GM10266 (cell line): Measurements from ENCODE around the gene MYO9B.
A peak's percentile ranks its signal among the peaks of the same experiment; 100 is the strongest.

Source experiments
- DNase-seq: peaks from one replicate; pipeline ENCODE4 v3.0.0; 2012; ENCODE audit errors: extremely low spot score
- TF ChIP-seq, protein P1 (sequence below): IDR thresholded peaks from 2 replicates; pipeline ENCODE4 v1.5.1; 2012; ENCODE audit warnings: mild to moderate bottlenecking, low read depth; ENCODE audit not compliant: control insufficient read depth, insufficient read depth; ENCODE audit errors: missing control alignments

The MYO9B gene

DNA sequence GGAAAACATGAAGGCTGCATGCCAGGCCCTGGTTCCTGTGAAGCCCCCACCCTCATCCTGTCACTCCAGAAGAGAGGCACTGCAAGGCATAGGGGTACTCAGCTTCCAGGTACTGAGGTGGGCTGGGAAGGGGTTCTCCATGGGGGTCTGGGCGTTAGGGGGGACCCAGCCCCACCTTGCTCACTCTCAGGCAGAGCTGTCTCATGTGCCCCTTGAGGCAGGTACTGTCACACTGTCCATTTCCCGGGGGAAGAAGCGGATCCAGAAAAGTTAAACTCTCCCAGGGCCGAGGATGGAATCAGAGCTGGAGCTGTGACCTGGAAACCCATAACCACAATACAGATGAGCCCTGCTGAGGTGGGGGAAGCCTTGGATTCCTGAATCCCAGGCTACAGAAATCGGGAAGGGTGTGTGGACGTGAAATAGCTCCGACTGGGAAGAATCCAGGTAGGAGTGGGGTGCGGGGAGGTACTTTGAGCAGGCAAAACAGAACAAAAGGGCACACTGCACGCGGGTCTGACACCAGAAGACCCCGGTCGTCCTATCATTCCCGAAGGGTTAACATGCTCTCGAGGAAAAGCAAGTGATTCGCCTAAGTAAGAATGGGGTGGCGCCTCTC, 139.0 kb downstream of the MYO9B start:
- TF ChIP-seq, protein P1, sequence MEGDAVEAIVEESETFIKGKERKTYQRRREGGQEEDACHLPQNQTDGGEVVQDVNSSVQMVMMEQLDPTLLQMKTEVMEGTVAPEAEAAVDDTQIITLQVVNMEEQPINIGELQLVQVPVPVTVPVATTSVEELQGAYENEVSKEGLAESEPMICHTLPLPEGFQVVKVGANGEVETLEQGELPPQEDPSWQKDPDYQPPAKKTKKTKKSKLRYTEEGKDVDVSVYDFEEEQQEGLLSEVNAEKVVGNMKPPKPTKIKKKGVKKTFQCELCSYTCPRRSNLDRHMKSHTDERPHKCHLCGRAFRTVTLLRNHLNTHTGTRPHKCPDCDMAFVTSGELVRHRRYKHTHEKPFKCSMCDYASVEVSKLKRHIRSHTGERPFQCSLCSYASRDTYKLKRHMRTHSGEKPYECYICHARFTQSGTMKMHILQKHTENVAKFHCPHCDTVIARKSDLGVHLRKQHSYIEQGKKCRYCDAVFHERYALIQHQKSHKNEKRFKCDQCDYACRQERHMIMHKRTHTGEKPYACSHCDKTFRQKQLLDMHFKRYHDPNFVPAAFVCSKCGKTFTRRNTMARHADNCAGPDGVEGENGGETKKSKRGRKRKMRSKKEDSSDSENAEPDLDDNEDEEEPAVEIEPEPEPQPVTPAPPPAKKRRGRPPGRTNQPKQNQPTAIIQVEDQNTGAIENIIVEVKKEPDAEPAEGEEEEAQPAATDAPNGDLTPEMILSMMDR = no peak
- DNase-seq = no peak

DNA sequence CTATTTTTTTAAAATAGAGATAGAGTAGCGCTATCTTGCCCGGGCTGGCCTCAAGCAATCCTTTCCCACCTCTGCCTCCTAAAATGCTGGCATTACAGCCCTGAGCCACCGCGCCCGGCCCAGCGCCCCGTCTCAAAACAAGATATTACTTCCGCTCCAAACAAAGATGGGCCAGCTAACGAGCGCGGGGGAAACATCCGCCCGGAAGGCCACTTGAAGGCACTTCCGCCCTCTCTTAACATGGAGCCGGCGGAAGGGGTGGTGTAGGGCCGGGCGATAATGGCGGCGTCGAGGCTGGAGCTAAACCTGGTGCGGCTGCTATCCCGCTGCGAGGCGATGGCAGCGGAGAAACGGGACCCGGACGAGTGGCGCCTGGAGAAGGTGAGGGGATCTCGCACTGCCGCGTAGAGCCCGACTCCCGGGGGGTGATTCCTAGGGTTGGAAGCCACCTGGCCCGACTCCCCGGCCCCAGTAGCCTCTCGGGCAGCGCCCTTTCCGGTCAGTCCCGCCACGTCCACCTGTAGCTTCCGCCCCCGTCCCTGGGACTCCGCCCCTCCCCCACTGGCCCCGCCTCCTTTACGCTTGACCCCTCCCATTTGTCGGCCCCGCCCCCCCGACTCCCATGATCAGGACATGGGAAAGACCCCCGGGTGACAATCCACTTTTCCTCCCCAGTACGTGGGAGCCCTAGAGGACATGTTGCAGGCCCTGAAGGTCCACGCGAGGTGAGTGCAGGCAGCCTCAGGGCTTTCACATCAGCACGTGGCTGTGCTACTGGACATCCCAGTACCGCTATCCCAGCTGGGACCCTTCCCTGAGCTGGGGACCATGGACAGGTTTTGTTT, 139.8 kb downstream of the MYO9B start, which contains the start of gene USE1:
Gene USE1 (plus strand): TSS at position 231 of the 845 bp plus-strand sequence. CDS start 49 bp downstream, at position 280.
- TF ChIP-seq, protein P1 = no peak

DNA sequence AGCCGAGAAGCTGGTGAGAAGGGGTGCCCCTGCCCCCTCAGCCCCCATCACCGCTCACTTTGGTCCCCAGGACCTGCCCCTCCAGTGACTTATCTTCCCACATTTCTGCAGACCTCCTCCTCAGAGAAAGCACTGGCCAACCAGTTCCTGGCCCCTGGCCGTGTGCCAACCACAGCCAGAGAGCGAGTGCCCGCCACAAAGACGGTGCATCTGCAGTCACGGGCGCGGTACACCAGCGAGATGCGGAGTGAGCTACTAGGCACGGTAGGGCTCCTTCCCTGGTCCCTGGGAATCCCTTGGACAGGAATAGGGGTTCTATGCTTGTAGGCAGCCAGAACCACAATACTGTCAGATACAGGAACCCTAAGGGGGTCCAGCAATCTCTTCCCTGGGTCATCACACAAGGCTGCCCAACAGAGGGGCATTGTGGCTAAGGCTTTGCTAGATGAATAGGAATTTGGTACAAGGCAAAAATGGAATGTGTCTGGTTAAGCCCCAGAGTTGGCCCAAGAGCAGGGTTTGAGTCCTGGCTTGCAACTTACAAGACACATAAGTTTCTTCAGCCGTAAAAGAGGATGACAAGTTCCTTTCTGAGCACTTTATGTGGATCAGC, 140.6 kb downstream of the MYO9B start:
- TF ChIP-seq, protein P1 = no peak
- DNase-seq = no peak

More for the DNA sequence above, 139.8 kb downstream of the MYO9B start, which contains the start of gene USE1:
- DNase-seq = peak; percentile 91

DNA sequence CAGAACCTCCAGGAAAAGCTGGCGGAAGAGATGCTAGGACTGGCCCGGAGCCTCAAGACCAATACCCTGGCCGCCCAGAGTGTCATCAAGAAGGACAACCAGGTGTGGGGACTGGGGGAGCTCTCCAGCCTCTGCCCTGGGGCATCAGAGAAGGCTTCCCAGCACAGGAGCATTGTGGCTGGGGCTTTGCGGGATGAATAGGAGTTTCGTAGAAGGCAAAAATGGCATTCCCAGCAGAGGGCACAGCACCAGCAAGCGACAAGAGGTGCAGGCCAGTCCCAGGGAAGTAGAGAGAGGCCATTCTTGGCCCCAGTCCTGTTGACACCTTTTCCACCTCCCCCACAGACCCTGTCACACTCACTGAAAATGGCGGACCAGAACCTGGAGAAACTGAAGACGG, 143.7 kb downstream of the MYO9B start:
- TF ChIP-seq, protein P1 = no peak

DNA sequence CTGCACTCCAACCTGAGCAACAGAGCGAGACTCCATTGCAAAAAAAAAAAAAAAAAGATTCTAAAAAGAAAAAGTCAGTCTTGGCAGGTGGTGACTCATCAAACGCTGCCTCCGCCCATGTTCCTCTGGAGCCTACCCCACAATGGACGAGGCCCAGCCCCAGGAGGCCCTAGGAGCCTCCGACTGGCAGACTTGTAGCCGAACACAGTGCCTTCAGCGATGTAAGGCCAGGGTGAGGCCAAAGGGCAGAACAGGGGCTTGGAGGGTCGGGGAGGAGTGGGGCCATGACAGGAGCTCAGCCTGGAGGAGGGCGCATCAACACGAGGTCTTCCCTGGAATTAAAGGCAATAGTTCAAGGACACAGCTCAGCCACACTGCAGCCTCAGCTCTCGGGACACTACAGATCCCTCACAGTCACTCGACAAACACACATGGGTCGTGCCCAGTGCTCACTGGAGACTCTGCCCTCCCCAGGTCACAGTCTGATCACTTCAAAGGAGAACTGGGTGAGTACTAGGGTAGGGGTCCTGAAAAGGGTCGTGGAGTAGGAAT, 144.7 kb downstream of the MYO9B start:
- DNase-seq = no peak
- TF ChIP-seq, protein P1 = no peak

More for the DNA sequence above, 143.7 kb downstream of the MYO9B start:
- no peak for DNase-seq

DNA sequence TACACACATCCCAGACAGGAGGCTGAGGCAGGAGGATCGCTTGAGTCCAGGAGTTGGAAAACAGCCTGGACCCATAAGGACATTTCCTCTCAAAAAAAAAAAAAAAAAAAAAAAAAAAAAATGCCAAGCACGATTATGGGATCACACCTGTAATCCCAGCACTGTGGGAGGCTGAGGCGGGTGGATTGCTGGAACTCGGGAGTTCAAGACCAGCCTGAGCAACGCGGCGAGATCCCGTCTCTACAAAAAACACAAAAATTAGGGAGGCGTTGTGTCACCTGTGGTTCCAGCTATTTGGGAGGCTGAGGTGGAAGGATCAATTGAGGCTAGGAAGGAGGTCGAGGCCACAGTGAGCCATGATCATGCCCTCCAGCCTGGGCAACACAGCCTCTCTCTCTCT, 149.5 kb downstream of the MYO9B start:
- TF ChIP-seq, protein P1 = no peak
- no peak for DNase-seq
